CD14-positive monocyte (primary cell): ENCODE data around the gene MATK. TPM values are rescaled to one million over a fixed set of nuclear protein-coding genes. Genes with fewer than 3 reads are reported as not detected.

Experiments
- DNase-seq, 3 donors: peaks; one replicate each; pipeline ENCODE4 v3.0.0-alpha.2; 2011 to 2022
- H2AFZ ChIP-seq: 2 replicates; pipeline ENCODE4 v1.6.0; 2012; ENCODE audit warnings: mild to moderate bottlenecking, low read depth, low read length, inconsistent platforms; ENCODE audit not compliant: insufficient read depth, poor library complexity, severe bottlenecking
- H3K27ac ChIP-seq, 2 donors: 1 replicate in 1 of 2; 2 replicates in 1 of 2; pipeline ENCODE4 v1.5.1; 2012 to 2013; ENCODE audit warnings: low read length in 2 of 2, control low read depth in 1 of 2, inconsistent platforms in 1 of 2, low read depth in 1 of 2, mild to moderate bottlenecking in 1 of 2
- H3K27me3 ChIP-seq, 2 donors: one replicate each; pipeline versions ENCODE4 v1.6.0 to v1.6.1; 2011 to 2013; ENCODE audit warnings: low read length in 2 of 2; ENCODE audit not compliant: control insufficient read depth in 2 of 2, insufficient read depth in 2 of 2
- H3K36me3 ChIP-seq, 2 donors: replicated peaks in 1 of 2; 1 replicate in 1 of 2; 2 replicates in 1 of 2; pipeline versions ENCODE4 v1.5.1 to v1.6.1; 2012 to 2013; ENCODE audit warnings: low read length in 2 of 2, control low read depth in 1 of 2, inconsistent platforms in 1 of 2, mild to moderate bottlenecking in 1 of 2; ENCODE audit not compliant: insufficient read depth in 2 of 2, control insufficient read depth in 1 of 2
- H3K4me1 ChIP-seq, 2 donors: 1 replicate in 1 of 2; 2 replicates in 1 of 2; pipeline versions ENCODE4 v1.5.1 to v1.6.1; 2012 to 2013; ENCODE audit warnings: low read length in 2 of 2, control low read depth in 1 of 2, inconsistent platforms in 1 of 2, mild to moderate bottlenecking in 1 of 2, moderate library complexity in 1 of 2; ENCODE audit not compliant: insufficient read depth in 2 of 2, control insufficient read depth in 1 of 2
- H3K4me2 ChIP-seq: replicated peaks from 2 replicates; pipeline ENCODE3; 2012; ENCODE audit warnings: low read length, moderate library complexity, mild to moderate bottlenecking; ENCODE audit not compliant: poor library complexity, severe bottlenecking; ENCODE audit errors: extremely low read depth
- H3K4me3 ChIP-seq, 3 experiments: fragments of 200-600 bp in 1 of 3; sonication (generic) in 1 of 3; replicated peaks in 1 of 3; 1 replicate in 2 of 3; 2 replicates in 1 of 3; pipeline ENCODE4 v1.5.1; 2011 to 2013; ENCODE audit warnings: low read length in 3 of 3, mild to moderate bottlenecking in 3 of 3, control low read depth in 2 of 3, low read depth in 2 of 3, inconsistent platforms in 1 of 3, moderate library complexity in 1 of 3
- H3K79me2 ChIP-seq: 2 replicates; pipeline ENCODE4 v1.6.0; 2012; ENCODE audit warnings: mild to moderate bottlenecking, control low read depth, inconsistent platforms, low read length, moderate library complexity; ENCODE audit not compliant: insufficient read depth
- H3K9ac ChIP-seq: 2 replicates; pipeline ENCODE4 v1.6.0; 2017; ENCODE audit warnings: low read length, mild to moderate bottlenecking; ENCODE audit not compliant: insufficient read depth, poor library complexity, severe bottlenecking
- H3K9me3 ChIP-seq, 2 donors: replicated peaks in 1 of 2; 1 replicate in 1 of 2; 2 replicates in 1 of 2; pipeline versions ENCODE4 v1.5.1 to v1.6.1; 2012 to 2013; ENCODE audit warnings: low read length in 2 of 2, control low read depth in 1 of 2; ENCODE audit not compliant: control insufficient read depth in 1 of 2, insufficient read depth in 1 of 2
- H4K20me1 ChIP-seq: 2 replicates; pipeline ENCODE4 v1.6.0; 2012; ENCODE audit warnings: mild to moderate bottlenecking, low read length, control low read depth, moderate library complexity; ENCODE audit not compliant: insufficient read depth
- H3K27ac Mint-ChIP-seq, 7 donors: one replicate each; pipeline ENCODE4 v1.8.0; 2020; ENCODE audit warnings: mild to moderate bottlenecking in 7 of 7, mixed read lengths in 7 of 7, moderate library complexity in 6 of 7, inconsistent platforms in 2 of 7
- H3K27me3 Mint-ChIP-seq, 3 donors: one replicate each; pipeline ENCODE4 v1.8.0; 2021 to 2022; ENCODE audit warnings: low read depth in 3 of 3, mild to moderate bottlenecking in 3 of 3, mixed read lengths in 3 of 3, moderate library complexity in 3 of 3, inconsistent platforms in 1 of 3
- H3K36me3 Mint-ChIP-seq, 2 donors: one replicate each; pipeline ENCODE4 v1.8.0; 2020; ENCODE audit warnings: mixed read lengths in 2 of 2, inconsistent platforms in 1 of 2, mild to moderate bottlenecking in 1 of 2
- H3K4me1 Mint-ChIP-seq: one replicate; pipeline ENCODE4 v1.8.0; 2020; ENCODE audit warnings: mild to moderate bottlenecking, mixed read lengths
- H3K4me3 Mint-ChIP-seq, 2 donors: one replicate each; pipeline ENCODE4 v1.8.0; 2020; ENCODE audit warnings: mild to moderate bottlenecking in 2 of 2, mixed read lengths in 2 of 2, moderate library complexity in 1 of 2
- H3K9me3 Mint-ChIP-seq, 7 donors: one replicate each; pipeline ENCODE4 v1.8.0; 2020 to 2022; ENCODE audit warnings: mixed read lengths in 7 of 7, mild to moderate bottlenecking in 6 of 7, moderate library complexity in 6 of 7, inconsistent platforms in 2 of 7
- WGBS: methylation state at CpG from one replicate; pipeline ENCODE4 v1.1.5; 2013; ENCODE audit warnings: missing lambda C conversion rate; ENCODE audit not compliant: insufficient coverage; 5-methylcytosine and 5-hydroxymethylcytosine counted together
- intact Hi-C, 2 donors: fragments of 100-400 bp; cut with micrococcal nuclease; formaldehyde crosslinking; loops; one replicate each; pipeline versions ENCODE4 v1.15.0 to v1.15.1; 2023
- polyA plus RNA-seq, 3 donors: library from polyadenylated mRNA; depleted of rRNA in 1 of 3; unstranded in 2 of 3; stranded (reverse) in 1 of 3; fragments of 300-500 nt in 2 of 3; fragments of >200 nt in 1 of 3; fragmentation: Illumina TruSeq in 2 of 3; gene quantifications; 1 replicate in 2 of 3; 2 replicates in 1 of 3; pipeline ENCODE4 v1.2.3, GENCODE V29; 2012 to 2021
- TF ChIP-seq, protein P1 (sequence below): fragments of 200-600 bp; IDR thresholded peaks from one replicate; pipeline ENCODE4 v1.8.0; 2022; ENCODE audit warnings: antibody characterized with exemption, mild to moderate bottlenecking

Gene MATK
- polyA plus RNA-seq, 3 donors, result 0.20 to 0.44 (median 0.35) TPM

DNA sequence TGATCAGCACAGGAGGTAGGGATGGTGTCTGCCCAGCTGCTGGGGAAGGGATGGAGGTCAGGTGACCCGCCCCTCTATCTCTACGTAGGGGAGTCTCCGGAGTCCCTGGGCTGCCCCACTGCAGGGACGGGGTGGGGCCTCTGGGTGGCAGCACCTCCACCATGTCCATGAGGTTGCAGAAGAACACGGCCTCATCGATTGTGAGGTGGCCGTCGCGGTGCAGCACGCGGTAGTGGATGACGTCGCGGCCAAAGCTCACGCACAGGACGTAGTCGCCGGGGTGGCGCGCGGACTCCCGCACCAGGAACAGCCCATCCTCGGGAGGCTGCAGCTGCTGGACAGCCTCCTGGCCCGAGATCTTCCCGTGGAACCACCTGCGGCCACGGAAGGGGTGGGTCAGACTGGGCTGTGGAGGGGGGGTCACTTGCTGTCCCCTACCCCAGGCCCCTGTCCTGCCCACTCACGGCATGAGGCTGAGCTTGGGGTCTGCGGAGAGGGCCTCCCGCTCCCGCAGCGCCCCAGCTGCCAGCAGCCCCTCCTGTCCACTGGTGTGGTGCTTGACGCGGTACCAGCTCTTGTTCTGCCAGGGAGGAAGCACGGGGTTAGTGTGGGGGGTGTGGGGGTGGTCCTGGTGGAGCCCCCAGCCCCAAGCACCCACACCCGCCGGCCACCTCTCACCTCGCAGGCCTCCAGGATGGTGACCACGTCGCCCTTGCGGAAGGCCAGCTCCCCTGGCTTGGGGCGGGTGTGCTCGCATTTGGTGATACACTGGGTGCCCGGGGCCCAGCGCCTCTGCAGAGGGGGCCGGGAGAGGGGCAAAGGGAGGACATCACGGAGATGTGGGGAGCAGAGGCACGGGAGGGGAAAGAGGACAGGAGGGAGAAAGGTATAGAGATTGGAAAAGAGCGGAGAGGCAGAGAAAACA is 2.3 kb downstream of the MATK start:
- Histone ChIP-seq H3K9ac (no peak overlapping the region), H3K27me3 (peaks cover 0 to 13% of the 10 kb centered on the region in 2 donors), H3K4me3 (no peak overlapping the region), H3K9me3 (peaks cover 22 to 32% of the 10 kb centered on the region in 2 donors), H3K4me2 (no peak overlapping the region), H4K20me1 (no peaks in the 10 kb centered on the region), H3K27ac (no peak overlapping the region), H3K4me1 (peaks cover 7 to 15% of the 10 kb centered on the region in 2 donors), H3K36me3 (no peaks in the 10 kb centered on the region), H2AFZ (no peak overlapping the region), H3K79me2 (no peaks in the 10 kb centered on the region)
- H3K4me3 Mint-ChIP-seq, result no peak overlapping the region
- H3K9me3 Mint-ChIP-seq, result peaks cover 19 to 35% (median 23%) of the 10 kb centered on the region in 7 donors
- peaks cover 9% of the 10 kb centered on the region for H3K4me1 Mint-ChIP-seq
- H3K36me3 Mint-ChIP-seq, result peaks cover 1 to 7% of the 10 kb centered on the region in 2 donors
- intact Hi-C loops, result no loop called here
- TF ChIP-seq, protein P1, sequence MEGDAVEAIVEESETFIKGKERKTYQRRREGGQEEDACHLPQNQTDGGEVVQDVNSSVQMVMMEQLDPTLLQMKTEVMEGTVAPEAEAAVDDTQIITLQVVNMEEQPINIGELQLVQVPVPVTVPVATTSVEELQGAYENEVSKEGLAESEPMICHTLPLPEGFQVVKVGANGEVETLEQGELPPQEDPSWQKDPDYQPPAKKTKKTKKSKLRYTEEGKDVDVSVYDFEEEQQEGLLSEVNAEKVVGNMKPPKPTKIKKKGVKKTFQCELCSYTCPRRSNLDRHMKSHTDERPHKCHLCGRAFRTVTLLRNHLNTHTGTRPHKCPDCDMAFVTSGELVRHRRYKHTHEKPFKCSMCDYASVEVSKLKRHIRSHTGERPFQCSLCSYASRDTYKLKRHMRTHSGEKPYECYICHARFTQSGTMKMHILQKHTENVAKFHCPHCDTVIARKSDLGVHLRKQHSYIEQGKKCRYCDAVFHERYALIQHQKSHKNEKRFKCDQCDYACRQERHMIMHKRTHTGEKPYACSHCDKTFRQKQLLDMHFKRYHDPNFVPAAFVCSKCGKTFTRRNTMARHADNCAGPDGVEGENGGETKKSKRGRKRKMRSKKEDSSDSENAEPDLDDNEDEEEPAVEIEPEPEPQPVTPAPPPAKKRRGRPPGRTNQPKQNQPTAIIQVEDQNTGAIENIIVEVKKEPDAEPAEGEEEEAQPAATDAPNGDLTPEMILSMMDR, result peak; percentile 16
- H3K27ac Mint-ChIP-seq, result peak overlapping the region in 1 of 7 donors; percentile 52
- 95% methylated on average over 32 of the region's 49 CpGs for whole genome bisulfite sequencing
- peaks cover 16 to 27% (median 17%) of the 10 kb centered on the region in 3 donors for H3K27me3 Mint-ChIP-seq
- no peak for DNase-seq

DNA sequence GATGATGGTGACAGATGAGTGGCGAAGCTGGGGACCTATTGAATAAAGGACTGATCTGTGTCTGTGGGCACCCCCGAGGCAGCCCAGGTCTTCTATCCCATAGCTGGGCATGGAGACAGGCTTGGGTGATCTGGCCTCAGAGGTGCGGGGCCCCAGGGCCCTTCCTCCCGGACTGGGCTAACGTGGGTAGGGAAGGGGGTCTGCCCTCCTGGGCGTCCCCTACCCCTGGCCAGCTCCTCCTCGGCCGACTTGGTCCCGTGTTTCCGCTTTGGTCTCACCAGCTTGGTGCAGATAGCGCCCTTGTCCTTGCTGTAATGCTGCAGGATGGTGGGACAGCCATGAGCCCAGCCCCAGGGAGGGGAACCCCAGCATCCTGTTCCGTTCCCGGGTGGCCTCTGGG is 3.3 kb downstream of the MATK start:
- Histone ChIP-seq H3K9ac (no peak overlapping the region), H3K27me3 (peaks cover 0 to 13% of the 10 kb centered on the region in 2 donors), H2AFZ (no peak overlapping the region), H3K36me3 (no peaks in the 10 kb centered on the region), H3K4me1 (peaks cover 7 to 15% of the 10 kb centered on the region in 2 donors), H3K4me2 (no peak overlapping the region), H3K27ac (no peak overlapping the region), H3K4me3 (no peak overlapping the region), H3K79me2 (no peaks in the 10 kb centered on the region), H3K9me3 (peaks cover 22 to 32% of the 10 kb centered on the region in 2 donors), H4K20me1 (no peaks in the 10 kb centered on the region)
- 90% methylated on average over 7 of the region's 13 CpGs for WGBS
- intact Hi-C loops, result no loop called here
- peaks cover 1 to 7% of the 10 kb centered on the region in 2 donors for H3K36me3 Mint-ChIP-seq
- TF ChIP-seq, protein P1, result no peak
- H3K4me1 Mint-ChIP-seq, result peaks cover 9% of the 10 kb centered on the region
- DNase-seq, result no peak
- peaks cover 14 to 27% (median 17%) of the 10 kb centered on the region in 3 donors for H3K27me3 Mint-ChIP-seq
- H3K9me3 Mint-ChIP-seq, result peaks cover 19 to 35% (median 23%) of the 10 kb centered on the region in 7 donors
- H3K4me3 Mint-ChIP-seq, result no peak overlapping the region
- H3K27ac Mint-ChIP-seq, result peak overlapping the region in 1 of 7 donors; percentile 45
